OCI-LY3 (cell line): ENCODE measurements around the gene SLC66A2.
A peak's percentile ranks its signal among the peaks of the same experiment; 100 is the strongest.

Experiments
- H2AFZ ChIP-seq: fragments of 200-600, 300-600 bp; shearing (Covaris generic); 2 replicates; pipeline ENCODE4 v1.6.0; 2014; ENCODE audit warnings: antibody characterized with exemption, low read depth, low read length
- H3K27ac ChIP-seq: fragments of 200-600, 300-600 bp; sonication (generic); 2 replicates; pipeline ENCODE4 v1.5.1; 2014; ENCODE audit warnings: mild to moderate bottlenecking, low read length, moderate library complexity, mixed read lengths
- H3K27me3 ChIP-seq: fragments of 200-600, 300-600 bp; sonication (generic); 2 replicates; pipeline ENCODE4 v1.6.1; 2014; ENCODE audit warnings: low read depth, low read length, mixed read lengths
- H3K36me3 ChIP-seq: fragments of 200-600, 300-600 bp; sonication (generic); replicated peaks from 2 replicates; pipeline ENCODE3; 2014; ENCODE audit warnings: low read depth, low read length, mixed read lengths
- H3K4me1 ChIP-seq: fragments of 300-600, 200-600 bp; sonication (generic); 2 replicates; pipeline ENCODE4 v1.6.1; 2014; ENCODE audit warnings: low read length, mixed read lengths
- H3K4me2 ChIP-seq: fragments of 200-600, 300-600 bp; sonication (generic); 2 replicates; pipeline ENCODE4 v1.6.1; 2014; ENCODE audit warnings: low read length, mixed read lengths
- H3K4me3 ChIP-seq: fragments of 300-600, 200-600 bp; sonication (generic); 2 replicates; pipeline ENCODE4 v1.5.1; 2014; ENCODE audit warnings: antibody characterized with exemption, mild to moderate bottlenecking, low read length, moderate library complexity
- H3K79me2 ChIP-seq: fragments of 300-600, 200-600 bp; shearing (Covaris generic); 2 replicates; pipeline ENCODE4 v1.6.1; 2014; ENCODE audit warnings: mild to moderate bottlenecking, low read length, mixed read lengths
- H3K9ac ChIP-seq: fragments of 300-600, 200-600 bp; shearing (Covaris generic); 2 replicates; pipeline ENCODE4 v1.6.0; 2014; ENCODE audit warnings: mild to moderate bottlenecking, low read length, moderate library complexity
- H3K9me3 ChIP-seq: fragments of 200-600, 300-600 bp; shearing (Covaris generic); 2 replicates; pipeline ENCODE4 v1.6.1; 2014; ENCODE audit warnings: low read length, mixed read lengths; ENCODE audit not compliant: insufficient read depth
- H4K20me1 ChIP-seq: fragments of 200-600, 300-600 bp; sonication (generic); 2 replicates; pipeline ENCODE4 v1.6.1; 2016; ENCODE audit warnings: low read length, mixed read lengths; ENCODE audit not compliant: insufficient read depth
- EZH2phosphoT487 ChIP-seq: fragments of 200-600 bp; shearing (Covaris generic); IDR thresholded peaks from 2 replicates; pipeline ENCODE4 v1.6.1; 2018; ENCODE audit warnings: antibody characterized with exemption, mixed run types, low read depth
- TF ChIP-seq, protein P1 (sequence below): fragments of 200-600, 300-600 bp; sonication (generic); IDR thresholded peaks from 2 replicates; pipeline ENCODE4 v1.5.1; 2014; ENCODE audit warnings: antibody characterized with exemption, low read length, low read depth

Gene SLC66A2

GRCh38 chr18:79986726-79987125 lies 35.3 kb upstream of the SLC66A2 start:
- no peak overlapping the region for H2AFZ ChIP-seq
- H3K9ac ChIP-seq: peak overlapping the region; percentile 88
- H3K9me3 ChIP-seq: no peaks in the 10 kb centered on the region
- peaks cover 59% of the 10 kb centered on the region for H4K20me1 ChIP-seq
- peaks cover 78% of the 10 kb centered on the region for H3K79me2 ChIP-seq
- H3K4me1 ChIP-seq: peaks cover 17% of the 10 kb centered on the region
- H3K27ac ChIP-seq: no peak overlapping the region
- H3K27me3 ChIP-seq: no peaks in the 10 kb centered on the region
- TF ChIP-seq, protein P1, sequence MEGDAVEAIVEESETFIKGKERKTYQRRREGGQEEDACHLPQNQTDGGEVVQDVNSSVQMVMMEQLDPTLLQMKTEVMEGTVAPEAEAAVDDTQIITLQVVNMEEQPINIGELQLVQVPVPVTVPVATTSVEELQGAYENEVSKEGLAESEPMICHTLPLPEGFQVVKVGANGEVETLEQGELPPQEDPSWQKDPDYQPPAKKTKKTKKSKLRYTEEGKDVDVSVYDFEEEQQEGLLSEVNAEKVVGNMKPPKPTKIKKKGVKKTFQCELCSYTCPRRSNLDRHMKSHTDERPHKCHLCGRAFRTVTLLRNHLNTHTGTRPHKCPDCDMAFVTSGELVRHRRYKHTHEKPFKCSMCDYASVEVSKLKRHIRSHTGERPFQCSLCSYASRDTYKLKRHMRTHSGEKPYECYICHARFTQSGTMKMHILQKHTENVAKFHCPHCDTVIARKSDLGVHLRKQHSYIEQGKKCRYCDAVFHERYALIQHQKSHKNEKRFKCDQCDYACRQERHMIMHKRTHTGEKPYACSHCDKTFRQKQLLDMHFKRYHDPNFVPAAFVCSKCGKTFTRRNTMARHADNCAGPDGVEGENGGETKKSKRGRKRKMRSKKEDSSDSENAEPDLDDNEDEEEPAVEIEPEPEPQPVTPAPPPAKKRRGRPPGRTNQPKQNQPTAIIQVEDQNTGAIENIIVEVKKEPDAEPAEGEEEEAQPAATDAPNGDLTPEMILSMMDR: no peak
- TF ChIP-seq EZH2phosphoT487: no peak
- H3K4me3 ChIP-seq: peak overlapping the region; percentile 83
- peak overlapping the region; percentile 87 for H3K4me2 ChIP-seq
- peaks cover 46% of the 10 kb centered on the region for H3K36me3 ChIP-seq

DNA sequence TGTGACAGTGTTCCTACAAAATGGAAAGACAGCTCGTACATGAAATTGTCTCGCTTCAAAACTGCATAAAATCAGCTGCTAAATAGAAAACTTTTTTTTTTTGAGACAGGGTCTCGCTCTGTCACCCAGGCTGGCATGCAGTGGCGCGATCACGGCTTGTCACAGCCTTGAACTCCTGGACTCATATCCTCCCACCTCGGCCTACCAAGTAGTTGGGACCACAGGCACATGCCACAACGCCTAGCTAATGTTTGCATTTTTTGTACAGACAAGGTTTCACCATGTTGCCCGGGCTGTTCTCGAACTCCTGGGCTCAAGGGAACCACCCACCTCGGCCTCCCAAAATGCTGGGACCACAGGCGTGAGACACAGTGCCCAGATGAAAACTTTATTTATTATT lies 33.7 kb upstream of the SLC66A2 start:
- peaks cover 17% of the 10 kb centered on the region for H3K4me1 ChIP-seq
- TF ChIP-seq EZH2phosphoT487: no peak
- TF ChIP-seq, protein P1: no peak
- H4K20me1 ChIP-seq: peaks cover 75% of the 10 kb centered on the region
- H3K36me3 ChIP-seq: peaks cover 52% of the 10 kb centered on the region
- H3K27ac ChIP-seq: no peak overlapping the region
- no peaks in the 10 kb centered on the region for H3K27me3 ChIP-seq
- H3K4me2 ChIP-seq: no peak overlapping the region
- no peak overlapping the region for H3K9ac ChIP-seq
- no peak overlapping the region for H2AFZ ChIP-seq
- no peaks in the 10 kb centered on the region for H3K9me3 ChIP-seq
- no peak overlapping the region for H3K4me3 ChIP-seq
- H3K79me2 ChIP-seq: peaks cover 94% of the 10 kb centered on the region

- Histone ChIP-seq H4K20me1 (peaks cover 89% of the 10 kb centered on the region), H3K27ac (no peak overlapping the region), H3K79me2 (peaks cover 100% of the 10 kb centered on the region), H3K36me3 (peaks cover 62% of the 10 kb centered on the region), H2AFZ (no peak overlapping the region), H3K9ac (no peak overlapping the region), H3K4me2 (no peak overlapping the region), H3K4me3 (no peak overlapping the region), H3K4me1 (peaks cover 12% of the 10 kb centered on the region), H3K9me3 (no peaks in the 10 kb centered on the region), H3K27me3 (no peaks in the 10 kb centered on the region)
- no peak for TF ChIP-seq EZH2phosphoT487
- TF ChIP-seq, protein P1: no peak
Observed at GRCh38 chr18:79983793-79984192, 32.3 kb upstream of the SLC66A2 start.

GRCh38 chr18:79983253-79983652 lies 31.8 kb upstream of the SLC66A2 start:
- H3K4me1 ChIP-seq: peaks cover 12% of the 10 kb centered on the region
- H3K4me3 ChIP-seq: no peak overlapping the region
- no peak overlapping the region for H3K9ac ChIP-seq
- H2AFZ ChIP-seq: no peak overlapping the region
- TF ChIP-seq, protein P1: no peak
- no peak for TF ChIP-seq EZH2phosphoT487
- H3K27ac ChIP-seq: no peak overlapping the region
- peaks cover 93% of the 10 kb centered on the region for H4K20me1 ChIP-seq
- no peaks in the 10 kb centered on the region for H3K27me3 ChIP-seq
- no peaks in the 10 kb centered on the region for H3K9me3 ChIP-seq
- peaks cover 100% of the 10 kb centered on the region for H3K79me2 ChIP-seq
- peaks cover 62% of the 10 kb centered on the region for H3K36me3 ChIP-seq
- no peak overlapping the region for H3K4me2 ChIP-seq
